GM21737 (cell line): ENCODE measurements around the gene DOLK.

Experiments
- ATAC-seq: cut with Tn5 transposase; IDR thresholded peaks from one replicate; pipeline ENCODE4 v1.9.1; 2021; ENCODE audit warnings: mild to moderate bottlenecking, moderate library complexity; ENCODE audit not compliant: unreplicated experiment

The DOLK gene

GRCh38 chr9:128936171-128936865 is 11.1 kb downstream of the DOLK start:
- no peak for ATAC-seq

DNA sequence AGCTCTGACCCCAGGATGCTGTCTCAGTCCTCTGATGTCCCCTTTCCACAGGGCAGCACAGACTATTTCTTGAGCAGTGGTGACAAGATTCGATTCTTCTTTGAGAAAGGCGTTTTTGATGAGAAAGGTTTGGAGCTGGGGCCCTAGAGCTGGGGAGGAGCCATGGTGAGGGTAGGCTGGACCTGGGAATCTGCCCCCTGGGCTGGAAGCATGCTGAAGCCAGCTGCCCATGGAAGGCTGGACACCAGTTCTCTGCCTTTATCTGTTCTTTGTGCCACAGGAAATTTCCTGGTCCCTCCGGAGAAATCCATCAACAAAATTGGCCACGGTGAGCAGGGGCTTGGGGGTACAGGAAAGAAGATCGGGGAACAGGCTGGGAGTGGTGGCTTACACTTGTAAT is 13.7 kb downstream of the DOLK start:
- no peak for ATAC-seq

- no peak for ATAC-seq
These were observed 17.8 kb downstream of the DOLK start for GRCh38 chr9:128929560-128929959.

GRCh38 chr9:128928624-128929023 is 18.8 kb downstream of the DOLK start:
- ATAC-seq, result no peak

- no peak for ATAC-seq
These were observed 19.5 kb downstream of the DOLK start for GRCh38 chr9:128927731-128928411.

GRCh38 chr9:128923493-128923883 is 23.9 kb downstream of the DOLK start:
- ATAC-seq, result no peak

DNA sequence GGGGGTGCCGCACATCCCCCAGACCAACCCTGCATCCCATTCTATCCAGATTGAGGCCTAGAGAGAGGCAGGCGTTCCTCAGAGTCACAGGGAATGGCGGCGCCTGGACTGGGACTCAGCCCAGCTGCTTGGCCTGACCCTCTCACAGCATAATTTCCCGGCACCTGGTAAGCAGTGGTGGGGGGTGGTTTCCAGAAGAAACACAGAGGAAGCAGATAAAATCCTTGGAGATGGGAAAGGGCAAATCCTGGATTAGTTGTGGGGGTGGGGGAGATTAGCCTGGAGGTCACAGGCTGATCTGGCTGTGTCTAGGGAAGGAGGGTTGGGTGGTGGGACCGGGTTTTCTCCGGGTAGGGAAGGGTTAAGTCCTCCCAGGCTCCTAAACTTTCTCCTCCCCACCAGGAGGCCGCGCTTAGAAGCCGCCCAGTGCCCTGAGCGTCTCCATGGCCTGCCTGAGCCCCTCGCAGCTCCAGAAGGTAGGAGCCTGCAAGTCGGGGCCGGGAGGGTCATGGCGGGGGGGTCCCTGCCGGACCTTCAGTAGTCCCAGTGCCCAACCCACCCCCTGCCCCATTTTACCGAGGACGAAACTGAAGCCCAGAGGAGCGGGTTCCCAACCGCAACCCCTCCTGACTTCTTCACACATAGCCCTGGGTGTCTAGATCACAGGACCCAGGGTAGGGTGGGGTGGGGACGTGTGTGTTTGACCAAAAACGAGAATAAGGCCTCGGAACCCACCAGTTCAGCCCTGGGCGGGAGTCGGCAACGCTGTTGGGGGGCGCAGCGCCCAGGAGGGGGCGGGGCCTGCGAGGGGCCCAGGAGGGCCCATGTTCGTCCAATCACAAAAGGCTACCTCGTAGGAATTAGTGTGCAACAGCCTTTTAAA is 25.3 kb downstream of the DOLK start:
- ATAC-seq, result no peak

DNA sequence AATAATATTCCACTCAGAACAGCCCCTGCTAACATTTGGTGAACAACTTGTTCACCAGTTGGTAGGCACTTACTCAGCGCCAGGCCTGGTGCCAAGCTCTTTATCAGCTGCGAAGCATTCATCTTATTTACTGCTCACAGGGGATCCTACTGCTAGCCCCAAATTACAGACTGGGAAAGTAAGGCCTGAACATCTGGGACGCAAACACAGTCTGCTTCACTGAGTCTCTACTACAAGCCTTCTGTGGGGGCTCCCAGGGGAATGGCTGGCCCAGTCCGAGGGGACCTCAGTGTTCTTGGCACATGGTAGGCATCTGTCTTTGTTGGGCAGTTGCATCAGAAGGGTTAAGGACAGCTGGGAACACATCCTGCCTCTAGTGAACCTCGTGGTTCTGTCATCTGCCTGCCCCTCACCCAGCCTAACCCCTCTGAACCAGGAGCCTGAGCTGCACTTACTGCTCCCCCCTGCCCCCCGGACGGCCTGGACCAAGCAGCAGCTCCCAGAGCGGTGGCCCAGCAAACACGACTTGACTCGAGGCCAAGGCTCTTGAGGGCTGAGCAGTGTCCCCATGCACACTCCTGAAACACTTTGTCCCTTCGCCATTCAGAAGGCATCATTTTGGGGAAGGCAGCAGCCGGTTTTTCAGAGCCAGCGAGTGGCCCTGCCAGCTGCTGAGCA is 26.9 kb downstream of the DOLK start, which contains the start of gene PHYHD1:
TSS of gene PHYHD1 (plus strand) at position 602 of the 678 bp plus-strand sequence. CDS start 1,342 bp downstream, outside the sequence.
- ATAC-seq, result no peak

DNA sequence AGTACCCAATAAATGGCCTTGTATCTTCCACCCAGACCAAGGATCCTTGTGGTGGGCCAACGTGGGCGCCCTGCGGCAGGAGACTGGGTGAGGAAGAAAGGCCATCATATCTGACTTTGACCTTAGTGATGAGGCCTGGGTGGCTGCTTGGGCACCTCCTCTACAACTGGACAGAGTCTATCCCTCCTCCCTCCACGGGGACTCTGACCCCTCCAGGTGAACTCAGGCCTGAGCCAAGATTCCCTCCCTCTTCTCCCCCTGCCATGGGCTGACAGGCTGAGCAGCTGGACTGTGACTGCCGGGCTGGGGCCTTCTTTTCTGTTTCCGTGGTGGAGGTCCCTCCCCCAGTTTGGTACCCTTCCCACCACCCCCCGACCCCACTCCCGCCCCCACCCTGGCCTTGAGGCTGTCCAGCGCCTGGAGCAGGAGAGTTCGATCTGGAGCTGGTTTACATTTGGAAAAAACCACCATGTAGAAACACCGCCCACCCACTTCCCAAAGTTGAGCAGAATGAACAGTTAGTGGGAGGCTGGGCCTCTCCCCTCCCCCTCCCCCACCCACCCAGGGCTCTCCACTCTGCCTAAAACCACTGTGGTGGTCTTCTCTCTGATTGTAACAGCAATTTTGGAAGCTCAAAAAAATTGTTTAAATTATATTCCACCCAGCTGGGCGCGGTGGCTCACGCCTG is 27.9 kb downstream of the DOLK start:
- ATAC-seq, result no peak

DNA sequence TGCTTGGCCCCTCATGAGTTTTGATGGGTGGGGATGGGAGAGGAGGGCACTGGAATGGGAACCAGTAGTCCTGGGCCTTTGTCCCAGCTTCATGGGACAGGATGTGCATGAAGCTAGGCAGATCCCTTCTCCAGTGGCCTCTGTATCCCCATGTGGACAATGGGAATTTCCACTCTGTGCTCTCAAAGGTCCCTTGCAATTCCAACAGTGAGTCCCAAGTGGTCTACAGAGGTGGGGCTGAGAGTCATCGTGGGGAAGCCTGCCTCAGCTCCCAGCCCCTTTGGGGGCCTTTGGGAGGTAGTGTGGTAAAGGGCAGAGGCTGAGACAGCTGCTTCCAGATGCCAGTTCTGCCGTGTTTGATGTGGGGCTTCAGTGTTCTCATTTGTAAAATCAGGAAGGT is 28.5 kb downstream of the DOLK start:
- ATAC-seq, result no peak

DNA sequence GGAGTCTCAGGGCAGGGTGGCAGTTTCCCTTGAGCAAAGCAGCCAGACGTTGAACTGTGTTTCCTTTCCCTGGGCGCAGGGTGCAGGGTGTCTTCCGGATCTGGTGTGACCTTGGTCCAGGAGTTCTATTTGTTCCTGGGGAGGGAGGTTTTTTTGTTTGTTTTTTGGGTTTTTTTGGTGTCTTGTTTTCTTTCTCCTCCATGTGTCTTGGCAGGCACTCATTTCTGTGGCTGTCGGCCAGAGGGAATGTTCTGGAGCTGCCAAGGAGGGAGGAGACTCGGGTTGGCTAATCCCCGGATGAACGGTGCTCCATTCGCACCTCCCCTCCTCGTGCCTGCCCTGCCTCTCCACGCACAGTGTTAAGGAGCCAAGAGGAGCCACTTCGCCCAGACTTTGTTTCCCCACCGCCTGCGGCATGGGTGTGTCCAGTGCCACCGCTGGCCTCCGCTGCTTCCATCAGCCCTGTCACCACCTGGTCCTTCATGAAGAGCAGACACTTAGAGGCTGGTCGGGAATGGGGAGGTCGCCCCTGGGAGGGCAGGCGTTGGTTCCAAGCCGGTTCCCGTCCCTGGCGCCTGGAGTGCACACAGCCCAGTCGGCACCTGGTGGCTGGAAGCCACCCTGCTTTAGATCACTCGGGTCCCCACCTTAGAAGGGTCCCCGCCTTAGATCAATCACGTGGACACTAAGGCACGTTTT is 30.1 kb downstream of the DOLK start:
- no peak for ATAC-seq

DNA sequence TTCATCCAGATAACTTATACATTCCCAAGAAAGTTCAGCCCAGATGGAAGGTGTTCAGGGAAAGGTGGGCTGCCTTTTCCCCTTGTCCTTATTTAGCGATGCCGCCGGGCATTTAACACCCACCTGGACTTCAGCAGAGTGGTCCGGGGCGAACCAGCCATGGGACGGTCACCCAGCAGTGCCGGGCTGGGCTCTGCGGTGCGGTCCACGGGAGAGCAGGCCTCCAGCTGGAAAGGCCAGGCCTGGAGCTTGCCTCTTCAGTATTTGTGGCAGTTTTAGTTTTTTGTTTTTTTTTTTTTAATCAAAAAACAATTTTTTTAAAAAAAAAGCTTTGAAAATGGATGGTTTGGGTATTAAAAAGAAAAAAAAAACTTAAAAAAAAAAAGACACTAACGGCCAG is 30.7 kb downstream of the DOLK start:
- ATAC-seq, result no peak

DNA sequence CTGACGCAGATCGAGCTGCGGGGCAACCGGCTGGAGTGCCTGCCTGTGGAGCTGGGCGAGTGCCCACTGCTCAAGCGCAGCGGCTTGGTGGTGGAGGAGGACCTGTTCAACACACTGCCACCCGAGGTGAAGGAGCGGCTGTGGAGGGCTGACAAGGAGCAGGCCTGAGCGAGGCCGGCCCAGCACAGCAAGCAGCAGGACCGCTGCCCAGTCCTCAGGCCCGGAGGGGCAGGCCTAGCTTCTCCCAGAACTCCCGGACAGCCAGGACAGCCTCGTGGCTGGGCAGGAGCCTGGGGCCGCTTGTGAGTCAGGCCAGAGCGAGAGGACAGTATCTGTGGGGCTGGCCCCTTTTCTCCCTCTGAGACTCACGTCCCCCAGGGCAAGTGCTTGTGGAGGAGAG is 31.2 kb downstream of the DOLK start:
- ATAC-seq, result no peak

GRCh38 chr9:128913995-128914772 is 33.2 kb downstream of the DOLK start:
- ATAC-seq, result no peak

DNA sequence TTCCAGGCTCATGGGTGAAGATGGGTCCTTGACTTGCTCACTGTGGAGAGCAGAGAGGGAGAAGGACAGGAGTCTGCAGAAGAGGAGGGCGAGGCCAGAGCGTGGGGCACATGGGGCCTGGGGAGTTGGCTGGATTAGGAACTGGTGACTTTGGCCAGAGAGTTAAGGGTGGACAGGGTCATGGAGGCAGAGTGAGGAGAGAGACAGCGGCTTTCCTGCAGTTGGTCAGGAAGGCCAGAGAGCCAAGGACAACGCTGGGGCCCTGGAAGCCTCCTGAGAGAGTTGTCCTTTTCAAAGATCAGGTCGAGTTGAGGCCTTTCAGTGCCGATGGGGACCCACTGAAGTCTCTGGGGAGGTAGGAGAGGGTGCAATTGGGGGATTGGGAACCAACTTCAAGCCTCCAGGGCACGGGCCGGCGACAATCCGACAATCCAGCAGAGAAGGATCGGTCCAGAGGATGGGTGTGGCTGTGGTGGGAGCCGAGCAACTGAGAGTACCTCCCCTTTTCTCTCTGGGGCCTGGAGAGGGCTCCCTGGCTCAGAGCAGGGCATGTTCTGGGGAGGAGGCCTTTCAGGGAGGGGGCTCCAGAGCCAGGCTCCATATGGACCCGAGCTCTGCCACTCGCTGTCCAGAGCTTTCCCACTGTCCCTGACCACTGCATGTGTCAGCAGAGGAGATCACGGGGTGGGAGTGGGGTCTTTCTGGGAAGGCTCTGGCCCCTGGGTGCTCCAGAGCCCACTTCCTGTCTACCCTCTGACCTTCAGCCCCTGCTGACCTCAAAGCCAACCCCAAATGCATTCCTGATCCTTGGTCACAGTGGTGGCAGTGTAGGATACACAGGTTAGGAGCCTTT is 34.1 kb downstream of the DOLK start:
- no peak for ATAC-seq

DNA sequence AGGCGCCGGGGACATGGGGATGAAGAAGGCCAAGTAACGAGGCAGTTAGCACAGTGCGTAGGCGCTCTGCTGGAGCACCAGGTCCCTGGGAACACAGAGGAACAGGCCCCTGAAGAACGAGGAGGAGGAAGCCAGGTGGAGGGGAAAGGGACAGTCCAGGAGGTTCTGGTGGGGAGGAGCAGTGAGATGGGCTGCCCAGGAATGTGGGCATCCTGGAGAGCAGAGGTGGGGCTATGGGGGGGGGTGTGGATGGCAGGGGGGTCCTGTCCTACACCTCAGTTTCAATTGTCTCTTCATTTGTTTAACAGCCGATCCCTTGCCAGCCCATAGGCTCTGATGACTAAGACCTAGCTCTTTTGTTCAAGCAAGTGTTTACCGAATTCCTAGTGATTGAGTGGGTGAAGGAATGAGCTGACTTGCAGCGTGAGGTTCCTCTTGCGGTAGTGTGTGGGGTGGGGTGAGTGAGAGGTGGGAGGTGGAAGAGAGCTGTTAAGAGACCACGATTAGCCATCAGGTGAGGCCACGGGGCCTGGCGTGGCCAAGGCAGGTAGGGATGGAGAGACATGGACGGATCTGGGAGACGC is 35.0 kb downstream of the DOLK start:
- no peak for ATAC-seq

- ATAC-seq, result no peak
These were observed 35.8 kb downstream of the DOLK start for GRCh38 chr9:128911529-128912035.

- no peak for ATAC-seq
These were observed 36.5 kb downstream of the DOLK start for GRCh38 chr9:128910906-128911305.
